Gastrocnemius medialis (tissue), 4 donors: ENCODE results near the gene ANGPTL7.

Source experiments
- POLR2A ChIP-seq, 2 donors: fragments of 450-650 bp; IDR thresholded peaks; one replicate each; pipeline ENCODE4 v1.6.1; 2017; ENCODE audit warnings: antibody characterized with exemption in 2 of 2, mild to moderate bottlenecking in 2 of 2, moderate library complexity in 2 of 2
- TF ChIP-seq, protein P1 (sequence below), 5 experiments: fragments of 450-650 bp in 3 of 5; fragments of 200-600 bp in 2 of 5; sonication (generic) in 2 of 5; IDR thresholded peaks in 4 of 5; conservative IDR thresholded peaks in 1 of 5; 1 replicate in 4 of 5; 2 replicates in 1 of 5; pipeline ENCODE4 v1.5.1; 2016 to 2019; ENCODE audit warnings: antibody characterized with exemption in 5 of 5, mild to moderate bottlenecking in 3 of 5, moderate library complexity in 3 of 5

GRCh38 chr1:11176081-11176706 is 13.0 kb upstream of the ANGPTL7 start:
- TF ChIP-seq, protein P1, sequence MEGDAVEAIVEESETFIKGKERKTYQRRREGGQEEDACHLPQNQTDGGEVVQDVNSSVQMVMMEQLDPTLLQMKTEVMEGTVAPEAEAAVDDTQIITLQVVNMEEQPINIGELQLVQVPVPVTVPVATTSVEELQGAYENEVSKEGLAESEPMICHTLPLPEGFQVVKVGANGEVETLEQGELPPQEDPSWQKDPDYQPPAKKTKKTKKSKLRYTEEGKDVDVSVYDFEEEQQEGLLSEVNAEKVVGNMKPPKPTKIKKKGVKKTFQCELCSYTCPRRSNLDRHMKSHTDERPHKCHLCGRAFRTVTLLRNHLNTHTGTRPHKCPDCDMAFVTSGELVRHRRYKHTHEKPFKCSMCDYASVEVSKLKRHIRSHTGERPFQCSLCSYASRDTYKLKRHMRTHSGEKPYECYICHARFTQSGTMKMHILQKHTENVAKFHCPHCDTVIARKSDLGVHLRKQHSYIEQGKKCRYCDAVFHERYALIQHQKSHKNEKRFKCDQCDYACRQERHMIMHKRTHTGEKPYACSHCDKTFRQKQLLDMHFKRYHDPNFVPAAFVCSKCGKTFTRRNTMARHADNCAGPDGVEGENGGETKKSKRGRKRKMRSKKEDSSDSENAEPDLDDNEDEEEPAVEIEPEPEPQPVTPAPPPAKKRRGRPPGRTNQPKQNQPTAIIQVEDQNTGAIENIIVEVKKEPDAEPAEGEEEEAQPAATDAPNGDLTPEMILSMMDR (IDR thresholded peaks at IDR 0.05 in 4 of 5, conservative IDR thresholded peaks at IDR 0.05 in 1 of 5) = no peak
- no peak for TF ChIP-seq POLR2A (IDR thresholded peaks at IDR 0.05)
